NT2/D1 (cell line): Measurements from ENCODE around the gene USP51.
"Not testable (repeated sequence)": the region's sequence is repeated elsewhere in the genome, so short reads cannot be mapped to it uniquely, and the experiment has no call there.

ENCODE experiments used
- SUZ12 ChIP-seq: IDR thresholded peaks from 2 replicates; pipeline ENCODE4 v1.6.1; 2011; ENCODE audit not compliant: insufficient read length, insufficient read depth; ENCODE audit errors: extremely low read depth
- YY1 ChIP-seq: IDR thresholded peaks from 2 replicates; pipeline ENCODE4 v1.6.1; 2011; ENCODE audit not compliant: insufficient read length, insufficient read depth
- ZNF274 ChIP-seq: IDR thresholded peaks from 2 replicates; pipeline ENCODE4 v1.6.1; 2011; ENCODE audit warnings: mild to moderate bottlenecking, low read depth, low read length

- not testable (repeated sequence) for TF ChIP-seq YY1, SUZ12, ZNF274
Observed at GRCh38 chrX:55459926-55460325, 29.7 kb downstream of the USP51 start.
